GM18909 (cell line): ENCODE data around the gene NVL.
"Not testable (repeated sequence)": the region's sequence is repeated elsewhere in the genome, so short reads cannot be mapped to it uniquely, and the experiment has no call there.

Source experiments
- ATAC-seq: cut with Tn5 transposase; IDR thresholded peaks from one replicate; pipeline ENCODE4 v1.9.1; 2021; ENCODE audit warnings: mild to moderate bottlenecking; ENCODE audit not compliant: unreplicated experiment, poor library complexity

NVL gene

DNA sequence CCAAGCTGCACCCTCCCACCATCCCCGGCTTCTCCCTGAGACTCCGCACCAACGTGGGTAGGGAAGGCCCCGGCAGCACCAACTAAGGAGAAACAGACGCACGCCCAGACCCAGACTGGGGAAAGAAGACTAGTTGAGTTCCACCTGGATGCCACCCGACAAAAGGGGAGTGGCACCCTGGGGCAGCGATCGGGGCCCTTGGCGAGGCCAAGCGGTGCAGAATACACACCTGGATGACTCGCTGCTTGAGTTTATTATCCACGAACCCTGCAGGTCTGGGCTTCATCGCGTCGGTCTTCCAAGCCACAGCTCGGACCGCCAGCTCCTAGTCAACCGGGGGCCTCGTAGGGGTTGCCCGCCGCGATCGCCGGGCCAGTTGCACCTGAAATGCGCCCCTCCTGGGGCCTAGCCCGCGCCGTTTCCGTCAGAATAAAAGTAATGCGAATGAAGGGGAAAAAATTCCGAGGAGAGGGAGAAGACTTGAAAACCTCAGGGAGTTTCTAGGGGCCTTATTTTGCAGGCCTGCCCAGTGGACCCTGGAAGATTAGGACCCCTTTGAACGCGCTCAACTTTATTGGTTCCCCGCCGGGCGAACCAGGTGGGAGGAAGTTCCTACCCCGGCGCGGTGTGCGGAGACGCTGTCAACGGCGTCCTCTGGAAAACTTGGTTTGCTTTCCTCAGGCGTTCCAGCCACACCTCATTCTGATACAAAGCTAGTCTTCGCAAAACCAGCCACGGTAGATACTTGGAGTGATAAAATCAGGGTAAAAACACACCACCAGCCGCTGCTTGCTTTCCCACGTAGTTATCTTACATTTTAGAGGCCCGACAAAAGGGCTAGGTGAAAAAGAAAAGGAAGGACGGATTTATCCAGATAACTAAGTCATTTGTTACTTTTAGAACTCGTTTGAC lies at the start of gene NVL:
Gene NVL (minus strand): TSS at position 331 of the 912 bp plus-strand sequence. CDS start 45 bp downstream, at position 286.
- ATAC-seq, result peak; percentile 81

DNA sequence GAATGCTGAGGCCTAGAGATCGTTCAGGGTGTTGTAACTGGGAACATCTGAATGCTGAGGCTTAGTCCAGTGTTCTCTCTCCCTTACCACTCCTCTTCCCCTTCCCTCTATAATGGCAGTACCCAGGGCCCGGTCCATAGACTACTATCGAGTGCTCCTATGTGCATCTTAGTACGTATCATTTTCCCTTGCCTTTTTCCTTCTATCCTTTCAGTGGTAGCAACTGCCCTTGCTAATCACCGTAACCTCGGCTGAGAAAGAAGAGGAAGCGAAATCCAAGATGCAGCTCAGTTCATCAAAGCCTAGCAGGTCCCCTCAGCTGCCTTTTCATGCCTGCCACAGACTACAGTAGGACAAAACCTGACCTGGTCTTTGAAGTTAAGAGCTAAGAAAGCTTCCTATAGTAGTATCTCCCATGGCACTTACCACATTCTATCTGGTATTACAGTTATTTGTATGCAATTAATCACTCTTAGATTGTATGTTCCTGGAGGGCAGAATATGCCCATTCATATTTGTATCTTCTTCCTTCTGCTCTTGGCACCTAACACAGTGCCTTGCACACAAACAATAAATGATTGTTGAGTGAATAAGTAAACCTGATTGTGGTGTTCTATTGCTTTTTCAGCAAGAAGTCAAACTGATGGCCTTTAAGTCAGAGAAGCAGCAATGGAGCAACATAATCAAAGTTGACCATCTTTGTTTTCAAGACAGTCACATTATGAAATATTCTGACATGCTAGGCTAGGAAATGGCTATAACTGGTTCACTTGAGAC lies 49.1 kb upstream of the NVL start:
- peak; percentile 51 for ATAC-seq

DNA sequence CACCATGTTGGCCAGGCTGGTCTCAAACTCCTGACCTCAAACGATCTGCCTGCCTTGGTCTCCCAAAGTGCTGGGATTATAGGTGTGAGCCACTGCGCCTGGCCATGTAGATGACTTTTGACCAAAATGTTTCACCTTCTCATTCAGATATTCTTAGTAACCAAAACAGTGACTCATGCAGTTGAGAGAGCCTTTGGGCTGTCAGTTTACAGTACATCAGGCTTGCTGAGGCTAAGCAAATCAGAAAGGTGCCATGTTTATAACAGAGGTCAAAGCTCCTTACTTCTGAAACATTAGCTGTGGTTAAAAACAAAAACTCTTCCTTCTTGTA lies 47.7 kb upstream of the NVL start:
- peak; percentile 61 for ATAC-seq

DNA sequence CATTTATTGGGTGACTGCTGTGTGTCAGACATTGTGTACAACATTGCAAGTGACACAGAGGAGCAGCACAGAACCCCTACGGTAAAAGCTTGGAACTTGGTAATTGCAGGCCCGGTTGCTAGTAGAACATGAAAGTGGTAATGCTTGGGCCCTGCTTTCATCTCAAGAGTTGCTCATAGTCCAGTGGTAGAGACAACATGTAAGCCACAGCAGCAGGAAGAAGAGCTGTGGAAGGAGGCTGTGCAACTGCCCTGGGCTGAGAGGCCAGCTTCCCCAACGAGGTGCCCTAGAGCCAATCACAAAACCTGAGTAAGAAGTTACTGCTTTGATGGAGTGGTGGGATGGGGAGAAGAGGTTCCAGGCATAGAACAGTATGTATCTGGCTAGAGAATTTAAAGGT lies 45.1 kb upstream of the NVL start:
- no peak for ATAC-seq

DNA sequence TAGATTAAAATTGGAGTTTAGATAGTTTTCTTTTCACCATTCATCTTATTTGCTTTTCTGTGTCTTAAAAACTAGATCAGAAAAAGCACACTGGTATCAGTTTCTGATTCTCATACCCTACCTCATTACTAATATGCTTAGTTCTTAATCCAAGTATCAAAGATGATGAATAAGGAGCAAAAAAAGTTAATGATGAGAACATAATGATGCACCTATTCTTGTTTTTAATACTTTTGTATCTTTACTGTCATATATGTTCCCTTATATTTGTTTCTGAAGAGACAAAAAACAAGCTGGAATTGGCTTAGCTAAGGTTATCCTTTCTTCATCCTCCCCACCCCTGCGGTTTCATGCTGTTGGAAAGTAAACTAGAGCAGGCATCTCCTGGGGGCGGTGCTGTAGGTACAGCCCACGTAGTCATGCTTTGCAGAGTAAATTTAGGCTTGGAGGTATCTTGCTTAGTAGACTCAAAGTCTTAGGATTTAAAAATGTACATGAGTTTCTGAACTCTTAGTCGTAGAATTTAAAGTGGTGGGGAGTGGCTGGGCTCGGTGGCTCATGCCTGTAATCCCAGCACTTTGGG lies 43.1 kb upstream of the NVL start:
- no peak for ATAC-seq

DNA sequence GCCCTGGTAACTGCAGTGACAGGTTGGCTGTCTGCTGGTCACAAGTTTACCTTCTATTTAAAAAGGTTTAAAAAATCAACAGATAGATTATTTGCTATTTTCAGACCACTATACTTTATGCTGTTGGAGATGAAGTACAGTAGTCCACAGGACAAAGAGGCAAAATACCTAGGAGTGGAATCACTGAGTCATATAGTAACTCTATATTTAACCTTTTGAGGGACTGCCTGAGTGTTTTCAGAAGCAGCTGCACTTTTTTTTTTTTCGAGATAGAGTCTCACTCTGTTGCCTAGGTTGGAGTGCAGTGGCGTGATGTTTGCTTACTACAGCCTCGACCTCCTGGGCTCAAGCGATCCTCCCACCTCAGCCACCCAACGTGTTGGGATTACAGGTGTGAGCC lies 38.4 kb upstream of the NVL start:
- ATAC-seq, result peak; percentile 83

DNA sequence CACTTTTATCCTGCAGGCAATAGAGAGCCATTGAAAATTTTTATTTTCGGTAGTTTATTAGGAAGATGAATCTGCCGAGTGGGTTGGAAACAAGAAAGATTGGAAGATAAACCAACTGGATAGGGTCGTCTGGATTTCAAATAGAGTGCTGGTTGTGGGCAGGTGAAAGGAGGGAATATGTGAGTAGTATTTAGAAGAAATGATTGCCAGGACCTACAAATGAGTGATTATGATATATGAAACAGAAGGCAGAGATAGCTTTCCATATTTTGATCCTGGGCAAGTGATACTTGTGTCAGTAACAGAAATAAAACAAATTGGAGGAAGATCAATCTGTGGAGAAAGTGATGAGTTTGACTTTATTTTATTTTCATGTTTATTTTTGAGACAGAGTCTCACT lies 29.2 kb upstream of the NVL start:
- ATAC-seq, result no peak

DNA sequence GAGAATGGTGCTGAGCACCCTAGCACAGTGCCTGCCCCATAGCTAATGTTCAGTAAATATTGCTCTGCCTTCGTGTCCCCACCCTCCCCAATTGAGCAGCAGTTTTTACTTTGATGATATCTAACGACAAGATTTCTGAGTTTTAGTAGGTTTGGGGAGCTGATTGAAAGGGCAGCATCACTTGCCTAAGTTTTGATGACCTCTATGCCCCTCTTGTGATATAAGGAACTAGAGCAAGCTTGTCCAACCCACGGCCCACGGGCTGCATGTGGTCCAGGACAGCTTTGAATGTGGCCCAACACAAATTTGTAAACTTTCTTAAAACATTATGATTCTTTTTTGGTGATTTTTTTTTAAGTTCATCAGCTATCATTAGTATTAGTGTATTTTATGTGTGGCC lies 28.3 kb upstream of the NVL start:
- ATAC-seq, result no peak

DNA sequence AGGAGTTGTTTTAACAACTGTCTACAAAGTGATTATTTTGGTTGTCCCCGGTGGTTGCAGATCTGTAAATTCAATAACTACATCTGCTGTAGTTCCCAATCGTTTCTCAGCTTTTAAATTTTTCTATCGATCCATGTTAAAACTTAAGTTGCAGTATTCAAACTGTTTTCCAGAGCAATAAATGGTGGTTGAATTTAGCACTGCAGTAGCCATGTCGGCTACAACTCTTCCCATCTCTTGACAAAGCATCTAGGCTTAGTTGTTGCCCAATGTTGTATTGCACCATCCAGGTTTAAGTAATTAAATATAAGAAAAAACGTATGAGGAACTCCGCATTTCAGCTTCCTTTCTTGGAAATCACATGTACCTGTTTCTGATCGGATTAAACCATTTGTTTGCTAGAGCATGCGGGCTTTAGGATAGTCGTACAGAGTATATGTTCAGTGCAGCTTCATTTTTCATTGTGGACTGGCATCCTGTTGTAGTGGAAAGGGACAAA lies 27.7 kb upstream of the NVL start:
- ATAC-seq, result no peak

DNA sequence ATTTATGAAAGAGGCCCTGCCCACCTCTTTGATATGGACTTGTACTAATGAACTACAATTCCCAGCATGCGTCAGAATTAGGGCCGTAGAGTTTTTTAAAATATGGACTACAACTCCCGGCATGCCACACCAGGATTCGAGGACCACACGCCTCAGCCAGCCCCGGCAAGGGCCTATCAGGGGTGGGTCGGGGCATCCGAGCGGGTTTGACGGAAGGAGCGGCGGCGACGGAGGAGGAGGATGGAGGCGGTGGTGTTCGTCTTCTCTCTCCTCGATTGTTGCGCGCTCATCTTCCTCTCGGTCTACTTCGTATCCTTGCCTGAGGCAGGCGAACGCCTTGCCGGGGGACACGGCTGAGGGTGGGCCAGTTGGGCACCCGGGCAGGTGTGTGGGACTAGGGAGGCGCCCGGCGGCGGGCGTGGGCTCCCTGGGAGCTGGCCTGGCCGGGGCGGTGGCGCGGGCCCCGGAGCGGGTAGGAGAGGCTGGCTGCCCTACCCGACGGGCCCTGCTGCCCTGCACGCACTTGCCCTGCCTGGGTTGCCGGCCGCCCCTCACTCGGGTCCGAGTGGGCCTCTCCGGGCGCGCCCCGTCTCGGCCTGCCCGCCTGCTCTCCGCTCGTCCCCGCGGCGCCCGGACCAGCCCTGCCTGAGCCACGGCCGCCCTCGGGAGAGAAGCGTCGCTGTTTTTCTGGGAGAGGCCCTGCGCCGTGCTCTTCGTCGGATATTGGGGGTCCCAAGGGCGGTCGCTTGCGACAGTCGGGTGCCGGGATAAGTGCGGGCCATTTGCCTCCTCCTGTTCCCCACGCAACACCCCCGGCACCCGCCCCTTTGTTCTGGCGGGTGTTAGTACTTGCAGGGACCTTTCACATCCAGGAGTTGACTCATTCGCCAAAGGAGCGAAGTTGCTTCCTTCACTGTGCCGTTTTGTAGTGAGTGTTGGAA lies 27.0 kb upstream of the NVL start, which contains the start of gene CNIH4:
Gene CNIH4 (plus strand): TSS at position 195 of the 941 bp plus-strand sequence. CDS start 46 bp downstream, at position 241.
- peak; percentile 98 for ATAC-seq

DNA sequence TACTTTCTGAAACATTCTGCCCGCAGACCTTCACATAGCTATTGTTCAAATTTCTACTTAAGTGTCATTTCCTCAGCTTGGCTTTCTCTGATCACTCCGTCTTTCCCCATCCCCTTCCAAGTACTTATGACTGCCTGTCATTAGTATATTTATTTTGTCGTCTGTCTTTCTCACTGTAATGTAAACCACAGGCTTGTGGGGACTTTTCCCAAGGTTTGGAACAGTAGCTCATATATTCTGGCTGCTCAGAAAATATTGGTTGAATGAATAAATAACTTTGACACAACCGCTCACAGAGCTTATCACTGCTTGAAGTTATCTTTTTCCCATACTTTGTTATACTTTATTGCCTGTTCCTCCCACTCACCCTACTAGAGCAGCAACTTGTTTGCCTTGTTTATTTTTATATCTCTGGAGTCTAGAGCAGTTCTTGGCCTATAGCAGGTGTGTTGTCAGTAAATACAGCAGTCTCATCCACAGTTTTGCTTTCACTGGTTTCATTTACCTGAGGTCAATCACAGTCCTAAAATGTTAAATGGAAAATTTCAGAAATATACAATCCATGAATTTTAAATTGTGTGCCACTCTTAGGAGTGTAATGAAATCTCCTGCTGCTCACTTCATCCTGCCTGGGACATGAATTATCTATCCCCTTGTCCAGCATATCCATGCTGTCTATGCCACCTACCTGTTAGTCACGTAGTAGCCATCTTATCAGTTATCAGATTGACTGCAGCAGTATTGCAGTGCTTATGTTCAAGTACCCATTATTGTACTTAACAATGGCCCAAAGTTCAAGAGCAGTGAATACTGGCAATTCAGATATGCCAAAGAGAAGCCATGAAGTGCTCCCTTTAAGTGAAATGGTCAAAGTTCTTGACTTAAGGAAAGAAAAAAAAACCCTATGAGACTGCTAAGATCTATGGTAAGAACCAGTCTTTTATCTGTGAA lies 24.3 kb upstream of the NVL start:
- no peak for ATAC-seq

DNA sequence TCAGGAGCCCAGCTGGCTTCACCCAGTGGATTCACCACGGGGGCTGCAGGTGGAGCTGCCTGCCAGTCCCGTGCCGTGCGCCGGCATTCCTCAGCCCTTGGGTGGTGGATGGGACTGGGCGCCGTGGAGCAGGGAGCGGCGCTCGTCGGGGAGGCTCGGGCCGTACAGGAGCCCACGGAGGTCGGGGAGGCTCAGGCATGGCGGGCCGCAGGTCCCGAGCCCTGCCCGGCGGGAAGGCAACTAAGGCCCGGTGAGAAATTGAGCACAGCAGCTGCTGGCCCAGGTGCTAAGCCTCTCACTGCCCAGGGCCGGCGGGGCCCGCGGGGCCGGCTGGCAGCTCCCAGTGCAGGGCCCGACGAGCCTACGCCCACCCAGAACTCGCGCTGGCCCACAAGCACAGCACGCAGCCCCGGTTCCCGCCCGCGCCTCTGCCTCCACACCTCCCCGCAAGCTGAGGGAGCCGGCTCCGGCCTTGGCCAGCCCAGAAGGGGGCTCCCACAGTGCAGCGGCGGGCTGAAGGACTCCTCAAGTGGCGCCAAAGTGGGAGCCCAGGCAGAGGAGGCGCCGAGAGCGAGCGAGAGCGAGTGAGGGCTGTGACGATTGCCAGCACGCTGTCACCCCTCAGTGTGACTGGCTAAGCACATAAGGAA lies 22.6 kb upstream of the NVL start:
- not testable (repeated sequence) for ATAC-seq

DNA sequence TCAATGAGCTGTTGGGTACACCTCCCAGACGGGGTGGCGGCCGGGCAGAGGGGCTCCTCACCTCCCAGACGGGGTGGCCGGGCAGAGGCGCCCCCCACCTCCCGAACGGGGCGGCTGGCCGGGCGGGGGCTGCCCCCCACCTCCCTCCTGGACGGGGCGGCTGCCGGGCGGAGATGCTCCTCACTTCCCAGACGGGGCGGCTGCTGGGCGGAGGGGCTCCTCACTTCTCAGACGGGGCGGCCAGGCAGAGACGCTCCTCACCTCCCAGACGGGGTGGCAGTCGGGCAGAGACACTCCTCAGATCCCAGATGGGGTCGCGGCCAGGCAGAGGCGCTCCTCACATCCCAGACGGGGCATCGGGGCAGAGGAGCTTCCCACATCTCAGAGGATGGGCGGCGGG lies 19.7 kb upstream of the NVL start:
- not testable (repeated sequence) for ATAC-seq

DNA sequence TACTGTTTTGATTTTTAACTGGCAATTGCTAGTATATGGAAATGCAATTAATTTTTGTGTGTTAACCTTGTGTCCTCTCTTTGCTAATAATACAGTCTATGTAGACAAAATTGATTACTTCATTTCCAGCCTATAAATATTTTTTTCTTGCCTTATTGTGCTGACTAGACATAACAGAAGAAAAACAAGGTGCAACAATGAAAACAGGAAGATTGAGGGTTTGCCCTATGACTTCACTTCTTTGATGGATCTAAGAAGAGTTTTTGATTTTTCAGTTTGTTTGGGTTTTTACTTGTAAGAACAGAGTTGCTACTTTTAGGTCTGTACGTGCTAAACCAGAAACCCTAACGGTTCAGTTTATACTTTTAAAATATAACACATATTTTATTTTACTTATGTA lies 18.2 kb upstream of the NVL start:
- no peak for ATAC-seq

DNA sequence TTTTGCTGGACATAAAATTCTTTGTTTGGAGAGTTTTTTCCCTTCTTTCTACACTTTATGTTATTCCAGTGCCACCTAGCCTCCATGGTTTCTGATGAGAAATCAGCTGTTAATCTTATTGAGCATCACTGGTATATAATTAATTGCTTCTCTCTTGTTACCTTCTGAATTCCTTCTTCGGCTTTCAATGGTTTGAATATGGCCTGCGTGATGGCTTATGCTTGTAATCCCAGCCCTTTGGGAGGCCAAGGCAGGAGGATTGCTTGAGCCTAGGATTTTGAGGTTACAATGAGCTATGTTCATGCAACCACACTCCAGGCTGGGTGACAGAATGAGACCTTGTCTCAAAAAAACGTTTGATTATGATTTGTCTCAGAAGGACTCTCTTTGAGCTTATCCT lies 13.7 kb upstream of the NVL start:
- ATAC-seq, result no peak

DNA sequence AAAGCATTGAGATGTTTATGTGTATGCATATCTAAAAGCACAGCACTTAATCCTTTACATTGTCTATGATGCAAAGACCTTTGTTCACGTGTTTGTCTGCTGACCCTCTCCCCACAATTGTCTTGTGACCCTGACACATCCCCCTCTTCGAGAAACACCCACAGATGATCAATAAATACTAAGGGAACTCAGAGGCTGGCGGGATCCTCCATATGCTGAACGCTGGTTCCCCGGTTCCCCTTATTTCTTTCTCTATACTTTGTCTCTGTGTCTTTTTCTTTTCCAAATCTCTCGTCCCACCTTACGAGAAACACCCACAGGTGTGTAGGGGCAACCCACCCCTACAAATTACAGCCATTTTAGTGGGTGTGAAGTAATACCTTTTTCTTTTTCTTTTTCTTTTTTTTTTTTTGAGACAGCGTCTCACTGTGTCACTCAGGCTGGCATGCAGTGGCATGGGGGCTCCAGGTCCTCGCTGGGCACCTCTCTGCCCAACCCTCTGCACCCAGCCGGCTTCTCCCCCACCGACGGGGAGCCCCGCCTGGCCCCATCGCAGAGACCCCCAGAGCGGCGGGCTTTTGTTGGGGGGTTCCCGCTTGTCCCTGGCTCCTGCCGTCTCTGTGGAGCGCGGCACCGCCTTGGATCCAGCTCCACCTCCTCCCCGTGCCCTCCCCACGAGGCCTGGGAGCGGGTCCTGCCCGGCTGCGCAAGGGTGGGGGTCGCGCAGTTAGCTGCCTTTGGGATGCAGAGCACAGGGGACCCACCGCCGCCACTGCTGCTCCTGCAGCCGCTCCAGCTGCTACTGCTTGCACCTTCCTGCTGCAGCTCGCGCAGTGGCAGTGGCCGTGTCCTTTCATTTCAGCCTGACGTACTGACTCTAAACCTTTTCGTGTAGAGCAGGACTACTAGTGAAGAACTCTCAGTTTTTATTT lies 10.7 kb upstream of the NVL start:
- peak; percentile 86 for ATAC-seq

DNA sequence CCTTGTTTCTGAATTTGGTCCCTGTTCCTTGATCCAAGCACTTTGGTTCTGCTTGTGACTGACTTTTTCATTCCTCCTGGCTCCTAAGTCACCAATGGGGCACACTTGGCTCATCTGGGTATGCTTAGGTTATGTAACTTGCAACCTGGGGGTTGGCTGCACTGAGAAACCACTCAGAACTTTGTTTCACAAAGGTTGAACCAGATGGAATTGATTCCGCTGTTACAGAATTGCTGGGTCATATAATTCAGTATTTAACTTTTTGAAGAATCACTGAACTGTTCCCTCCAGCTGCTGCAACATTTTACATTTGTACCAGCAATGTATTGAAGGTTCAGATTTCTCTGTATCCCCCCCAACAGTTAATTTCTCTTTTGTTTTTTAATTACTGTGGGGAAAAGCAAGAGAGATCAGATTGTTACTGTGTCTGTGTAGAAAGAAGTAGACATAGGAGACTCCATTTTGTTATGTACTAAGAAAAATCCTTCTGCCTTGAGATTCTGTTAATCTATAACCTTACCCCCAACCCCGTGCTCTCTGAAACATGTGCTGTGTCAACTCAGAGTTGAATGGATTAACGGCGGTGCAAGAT lies 9.6 kb upstream of the NVL start:
- no peak for ATAC-seq
